IMR-90 (cell line): ENCODE results near the gene PSME4. TPM values are rescaled to one million over a fixed set of nuclear protein-coding genes. Genes with fewer than 3 reads are reported as not detected.

Source experiments
- ATAC-seq: fragments of 200-7000 bp; cut with Tn5 transposase; 2 replicates; pipeline ENCODE4 v1.9.1; 2020; ENCODE audit warnings: low read depth, mild to moderate bottlenecking, moderate library complexity
- BruUV-seq: library from RNA; stranded (reverse); fragments of 400-500 nt; replicated peaks from 2 replicates; lab custom pipeline; 2021; lab: Mats Ljungman, UMichigan
- CTCF ChIA-PET: fragments of 300-600 bp; formaldehyde crosslinking; extraction: SDS; loops from one replicate; lab custom pipeline; 2021; ENCODE audit warnings: antibody characterized with exemption; lab: Yijun Ruan, JAX
- POLR2A ChIA-PET: fragments of 300-600 bp; sonication (Branson Sonifier 250); formaldehyde crosslinking; loops from one replicate; lab custom pipeline; 2022; ENCODE audit warnings: antibody characterized with exemption; ENCODE audit not compliant: unreplicated experiment; lab: Charles Lee
- DNase-seq: peaks from one replicate; pipeline ENCODE4 v3.0.0; 2013
- H2AFZ ChIP-seq: replicated peaks from 2 replicates; pipeline ENCODE3; 2013; ENCODE audit warnings: low read length, mild to moderate bottlenecking; ENCODE audit not compliant: poor library complexity
- H2AK5ac ChIP-seq: 2 replicates; pipeline ENCODE4 v1.6.1; 2013; ENCODE audit warnings: low read depth, low read length, inconsistent platforms
- H2AK9ac ChIP-seq: replicated peaks from 2 replicates; pipeline ENCODE3; 2013; ENCODE audit warnings: mild to moderate bottlenecking, low read depth, low read length, moderate library complexity; ENCODE audit not compliant: poor library complexity
- H2BK120ac ChIP-seq: 2 replicates; pipeline ENCODE4 v1.6.1; 2013; ENCODE audit warnings: low read depth, low read length, inconsistent platforms
- H2BK15ac ChIP-seq: 3 replicates; pipeline ENCODE4 v1.6.1; 2013; ENCODE audit warnings: low read depth, low read length, inconsistent platforms
- H2BK20ac ChIP-seq: 2 replicates; pipeline ENCODE4 v1.6.1; 2013; ENCODE audit warnings: low read depth, mild to moderate bottlenecking, inconsistent platforms, low read length, moderate library complexity
- H2BK5ac ChIP-seq: 2 replicates; pipeline ENCODE4 v1.6.1; 2013; ENCODE audit warnings: mild to moderate bottlenecking, low read depth, low read length, inconsistent platforms; ENCODE audit not compliant: poor library complexity, severe bottlenecking
- H3K14ac ChIP-seq: replicated peaks from 2 replicates; pipeline ENCODE4 v1.6.1; 2013; ENCODE audit warnings: low read depth, low read length, inconsistent platforms
- H3K18ac ChIP-seq: 2 replicates; pipeline ENCODE4 v1.6.1; 2013; ENCODE audit warnings: low read depth, low read length, control low read depth
- H3K23ac ChIP-seq: 2 replicates; pipeline ENCODE4 v1.6.1; 2013; ENCODE audit warnings: low read depth, low read length, inconsistent platforms
- H3K27ac ChIP-seq: 2 replicates; pipeline ENCODE4 v1.5.1; 2013; ENCODE audit warnings: mild to moderate bottlenecking, control low read depth, low read length; ENCODE audit not compliant: insufficient read depth
- H3K27me3 ChIP-seq: 2 replicates; pipeline ENCODE4 v1.6.1; 2013; ENCODE audit warnings: low read length; ENCODE audit not compliant: control insufficient read depth, insufficient read depth
- H3K36me3 ChIP-seq: 2 replicates; pipeline ENCODE4 v1.6.1; 2013; ENCODE audit warnings: low read length, mixed read lengths; ENCODE audit not compliant: control insufficient read depth, insufficient read depth
- H3K4ac ChIP-seq: 2 replicates; pipeline ENCODE4 v1.6.1; 2013; ENCODE audit warnings: low read depth, low read length, inconsistent platforms
- H3K4me1 ChIP-seq: 2 replicates; pipeline ENCODE4 v1.6.1; 2013; ENCODE audit warnings: low read length, mixed read lengths; ENCODE audit not compliant: control insufficient read depth, insufficient read depth
- H3K4me2 ChIP-seq: 2 replicates; pipeline ENCODE4 v1.6.1; 2013; ENCODE audit warnings: low read depth, mild to moderate bottlenecking, control low read depth, low read length, moderate library complexity
- H3K4me3 ChIP-seq: 2 replicates; pipeline ENCODE4 v1.5.1; 2013; ENCODE audit warnings: low read depth, mild to moderate bottlenecking, control low read depth, low read length, moderate library complexity; ENCODE audit not compliant: insufficient read depth
- H3K56ac ChIP-seq: 2 replicates; pipeline ENCODE4 v1.6.1; 2013; ENCODE audit warnings: low read length, inconsistent platforms; ENCODE audit not compliant: insufficient read depth; ENCODE audit errors: extremely low read depth
- H3K79me1 ChIP-seq, 2 experiments: 2 replicates each; pipeline ENCODE4 v1.6.1; 2013; ENCODE audit warnings: low read length in 2 of 2, inconsistent platforms in 1 of 2, low read depth in 1 of 2
- H3K9ac ChIP-seq: 2 replicates; pipeline ENCODE4 v1.6.1; 2013; ENCODE audit warnings: low read depth, low read length, control low read depth
- H3K9me1 ChIP-seq: 2 replicates; pipeline ENCODE4 v1.6.1; 2013; ENCODE audit warnings: low read length, inconsistent platforms; ENCODE audit not compliant: insufficient read depth
- H3K9me3 ChIP-seq: 2 replicates; pipeline ENCODE4 v1.6.1; 2013; ENCODE audit warnings: low read length; ENCODE audit not compliant: control insufficient read depth, insufficient read depth
- H4K20me1 ChIP-seq: 2 replicates; pipeline ENCODE4 v1.6.1; 2013; ENCODE audit warnings: low read length, inconsistent platforms; ENCODE audit not compliant: insufficient read depth
- H4K5ac ChIP-seq: 2 replicates; pipeline ENCODE4 v1.6.1; 2013; ENCODE audit warnings: mild to moderate bottlenecking, low read depth, low read length, control low read depth
- H4K8ac ChIP-seq, 2 experiments: 2 replicates each; pipeline ENCODE4 v1.6.1; 2013; ENCODE audit warnings: low read depth in 2 of 2, low read length in 2 of 2, control low read depth in 1 of 2, inconsistent platforms in 1 of 2
- H4K91ac ChIP-seq: 2 replicates; pipeline ENCODE4 v1.6.1; 2013; ENCODE audit warnings: low read depth, low read length, inconsistent platforms; ENCODE audit not compliant: insufficient read depth
- MAFK ChIP-seq: IDR thresholded peaks from 2 replicates; pipeline ENCODE4 v1.6.1; 2012; ENCODE audit warnings: low read depth, low read length, improper control_type of control experiment
- POLR2A ChIP-seq: IDR thresholded peaks from 2 replicates; pipeline ENCODE4 v1.6.1; 2012; ENCODE audit warnings: mild to moderate bottlenecking, low read depth, low read length
- WGBS, 2 experiments: methylation state at CpG; one replicate each; pipeline versions ENCODE4 v1.1.5 to v1.1.7; 2013; ENCODE audit warnings: missing lambda C conversion rate in 2 of 2; ENCODE audit not compliant: insufficient read length in 1 of 2; ENCODE audit errors: extremely low coverage in 2 of 2; 5-methylcytosine and 5-hydroxymethylcytosine counted together
- dilution Hi-C: fragments of 300-500 bp; cut with HindIII; formaldehyde crosslinking; loops from one replicate; pipeline ENCODE4 v1.14.3; 2018; ENCODE audit warnings: low sequenced_read_pairs; ENCODE audit not compliant: unreplicated experiment
- in situ Hi-C: fragments of 300-500 bp; cut with MboI; formaldehyde crosslinking; loops from 3 replicates; pipeline ENCODE4 v1.14.3; 2019; ENCODE audit warnings: low sequenced_read_pairs, inconsistent platforms, mixed read lengths
- intact Hi-C: fragments of 100-400 bp; cut with micrococcal nuclease; formaldehyde crosslinking; loops from 2 replicates; pipeline ENCODE4 v1.10.0; 2022
- polyA plus RNA-seq, 3 experiments: library from polyadenylated mRNA; depleted of rRNA; stranded (reverse); fragments of >200 nt; gene quantifications; 2 replicates each; pipeline ENCODE4 v1.2.3, GENCODE V29; 2012; ENCODE audit warnings: low replicate concordance in 1 of 3
- total RNA-seq: library from RNA; depleted of rRNA; stranded (reverse); fragments of >200 nt; gene quantifications from 2 replicates; pipeline ENCODE4 v1.2.3, GENCODE V29; 2012
- TF ChIP-seq, protein P1 (sequence below): conservative IDR thresholded peaks from 2 replicates; pipeline ENCODE4 v1.5.1; 2012; ENCODE audit warnings: mild to moderate bottlenecking, low read depth, low read length, improper control_type of control experiment

Gene PSME4
- total and polyA plus RNA-seq, 2 of the 4 experiments (the other 2 are of a cell fraction) = 28.2 to 61.3 TPM

DNA sequence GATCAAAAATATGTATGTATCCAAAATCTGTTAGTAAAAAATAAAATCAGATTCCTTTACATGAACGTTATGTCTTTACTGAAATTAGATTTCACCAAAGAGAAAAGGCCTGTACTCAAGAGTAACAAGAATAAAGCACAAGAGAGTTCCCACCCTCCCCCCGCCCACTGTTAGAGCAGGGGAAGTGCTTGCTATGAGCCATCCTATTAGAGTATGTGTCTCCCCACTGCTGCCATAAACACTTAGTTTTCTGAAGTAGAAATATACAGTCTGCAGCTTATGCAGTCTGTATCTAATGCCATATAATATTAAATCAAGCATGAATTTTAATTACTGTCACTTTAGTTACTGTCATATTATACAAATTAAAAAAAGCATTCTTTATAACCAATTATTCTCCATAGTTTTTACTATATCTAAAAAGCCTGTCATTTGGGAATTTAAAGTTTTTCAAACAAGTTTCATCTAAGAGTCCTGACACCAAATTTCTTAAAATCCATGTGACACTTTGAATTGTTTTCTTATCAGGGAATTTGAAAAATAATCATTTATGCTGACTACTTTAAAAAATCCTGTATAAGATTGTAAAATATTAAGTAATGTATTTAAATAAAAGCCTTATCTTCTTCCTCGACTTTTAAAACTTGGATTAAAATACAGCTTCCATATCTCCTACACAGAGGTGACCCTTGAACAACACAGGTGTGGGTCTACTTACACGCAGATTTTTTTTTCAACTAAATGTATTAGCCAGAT is 59.2 kb downstream of the PSME4 start:
- no peaks in the 10 kb centered on the region for H3K27me3 ChIP-seq
- dilution Hi-C loops = no loop called here
- ATAC-seq (peak; percentile 56; the same call in 1 of the 2 replicates), DNase-seq (peak; percentile 7)
- no peak overlapping the region for H3K4me3 ChIP-seq
- H4K20me1 ChIP-seq = no peaks in the 10 kb centered on the region; the same call in 1 of the 2 replicates
- TF ChIP-seq MAFK (0 out of 2 replicates have a peak, but pooled peaks have one; percentile 19), POLR2A (no peak)
- TF ChIP-seq, protein P1, sequence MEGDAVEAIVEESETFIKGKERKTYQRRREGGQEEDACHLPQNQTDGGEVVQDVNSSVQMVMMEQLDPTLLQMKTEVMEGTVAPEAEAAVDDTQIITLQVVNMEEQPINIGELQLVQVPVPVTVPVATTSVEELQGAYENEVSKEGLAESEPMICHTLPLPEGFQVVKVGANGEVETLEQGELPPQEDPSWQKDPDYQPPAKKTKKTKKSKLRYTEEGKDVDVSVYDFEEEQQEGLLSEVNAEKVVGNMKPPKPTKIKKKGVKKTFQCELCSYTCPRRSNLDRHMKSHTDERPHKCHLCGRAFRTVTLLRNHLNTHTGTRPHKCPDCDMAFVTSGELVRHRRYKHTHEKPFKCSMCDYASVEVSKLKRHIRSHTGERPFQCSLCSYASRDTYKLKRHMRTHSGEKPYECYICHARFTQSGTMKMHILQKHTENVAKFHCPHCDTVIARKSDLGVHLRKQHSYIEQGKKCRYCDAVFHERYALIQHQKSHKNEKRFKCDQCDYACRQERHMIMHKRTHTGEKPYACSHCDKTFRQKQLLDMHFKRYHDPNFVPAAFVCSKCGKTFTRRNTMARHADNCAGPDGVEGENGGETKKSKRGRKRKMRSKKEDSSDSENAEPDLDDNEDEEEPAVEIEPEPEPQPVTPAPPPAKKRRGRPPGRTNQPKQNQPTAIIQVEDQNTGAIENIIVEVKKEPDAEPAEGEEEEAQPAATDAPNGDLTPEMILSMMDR = no peak
- H2AK9ac ChIP-seq = no peak overlapping the region
- no TSS peak for BruUV-seq
- no peak overlapping the region for H4K91ac ChIP-seq
- no peak overlapping the region for H2BK15ac ChIP-seq
- intact Hi-C loops = no loop called here
- no peaks in the 10 kb centered on the region for H3K9me3 ChIP-seq
- ChIA-PET CTCF (no interaction called here), POLR2A (no interaction called here)
- no peak overlapping the region for H2AFZ ChIP-seq
- no CpG with 5 or more reads among the region's 4 CpGs for WGBS, 2 experiments
- H2BK120ac ChIP-seq = no peak overlapping the region
- no peak overlapping the region for H3K27ac ChIP-seq
- H3K4ac ChIP-seq = no peak overlapping the region
- H3K18ac ChIP-seq = no peak overlapping the region
- peaks cover 4% of the 10 kb centered on the region for H3K4me1 ChIP-seq
- peaks cover 21% of the 10 kb centered on the region for H3K36me3 ChIP-seq
- H2BK20ac ChIP-seq = no peak overlapping the region
- H3K14ac ChIP-seq = no peak overlapping the region
- H2AK5ac ChIP-seq = no peak overlapping the region
- no peak overlapping the region for H3K23ac ChIP-seq
- 0 out of 2 replicates have a peak, but pooled peaks cover 2% of the 10 kb centered on the region for H3K9me1 ChIP-seq
- H3K4me2 ChIP-seq = no peak overlapping the region
- peaks cover 14 to 26% of the 10 kb centered on the region in 2 experiments for H3K79me1 ChIP-seq
- no peak overlapping the region for H2BK5ac ChIP-seq
- no peak overlapping the region for H3K56ac ChIP-seq
- H3K9ac ChIP-seq = no peak overlapping the region
- in situ Hi-C loops = no loop called here
- H4K5ac ChIP-seq = no peak overlapping the region
- H4K8ac ChIP-seq = no peak overlapping the region
